ENCODE measurements around the gene VWA5B1. TPM values are rescaled to one million over a fixed set of nuclear protein-coding genes. Genes with fewer than 3 reads are reported as not detected.

VWA5B1 gene
- total RNA-seq, 1 experiment from 2014 or later, result not detected

DNA sequence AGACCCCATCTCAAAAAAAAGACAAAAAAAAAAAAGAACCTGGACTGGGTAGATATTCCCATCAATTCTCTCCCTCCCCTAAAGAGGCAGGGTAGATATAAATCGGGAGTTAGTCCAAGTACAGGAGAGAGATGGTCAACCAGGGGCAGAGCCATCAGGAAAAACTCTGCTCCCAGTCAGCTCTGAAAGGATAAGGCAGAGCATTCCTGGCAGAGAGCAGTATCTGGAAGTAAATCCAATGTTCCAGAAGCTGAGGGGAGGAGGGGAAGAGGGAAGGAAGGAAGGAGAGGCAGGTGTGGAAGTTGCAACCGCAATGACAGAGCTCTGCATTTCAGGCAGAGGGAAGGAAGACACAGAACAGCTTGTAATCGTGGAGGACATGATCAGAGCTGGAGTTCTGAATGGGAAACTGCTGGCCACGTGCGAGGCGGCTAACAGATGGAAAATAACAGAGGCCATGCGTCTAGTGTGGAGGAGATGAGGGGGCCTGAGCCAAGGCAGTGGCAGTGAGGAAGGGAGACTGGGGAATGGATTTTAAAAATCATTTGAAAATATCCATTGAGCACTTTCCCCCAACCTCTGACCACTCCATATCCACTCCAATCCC is 15.3 kb upstream of the VWA5B1 start:
- H3K4me2 ChIP-seq (ENCODE audit: low read length), result no peak overlapping the region
- H3K9ac ChIP-seq (ENCODE audit: low read length), result no peak overlapping the region
- H3K79me2 ChIP-seq (ENCODE audit: low read length), result no peaks in the 10 kb centered on the region
- no TSS peak for BruUV-seq (replicated peaks)
- no peak overlapping the region for H3K27ac ChIP-seq (ENCODE audit: low read length)
- ATAC-seq (no peak), DNase-seq (no peak)
- no peaks in the 10 kb centered on the region for H3K27me3 ChIP-seq (ENCODE audit: low read length)
- TF ChIP-seq EZH2 (IDR thresholded peaks at IDR 0.05; ENCODE audit: low read length, unreplicated experiment) (no peak), EZH2phosphoT487 (IDR thresholded peaks at IDR 0.05; ENCODE audit: borderline replicate concordance, low read length) (no peak)
- TF ChIP-seq, protein P1, sequence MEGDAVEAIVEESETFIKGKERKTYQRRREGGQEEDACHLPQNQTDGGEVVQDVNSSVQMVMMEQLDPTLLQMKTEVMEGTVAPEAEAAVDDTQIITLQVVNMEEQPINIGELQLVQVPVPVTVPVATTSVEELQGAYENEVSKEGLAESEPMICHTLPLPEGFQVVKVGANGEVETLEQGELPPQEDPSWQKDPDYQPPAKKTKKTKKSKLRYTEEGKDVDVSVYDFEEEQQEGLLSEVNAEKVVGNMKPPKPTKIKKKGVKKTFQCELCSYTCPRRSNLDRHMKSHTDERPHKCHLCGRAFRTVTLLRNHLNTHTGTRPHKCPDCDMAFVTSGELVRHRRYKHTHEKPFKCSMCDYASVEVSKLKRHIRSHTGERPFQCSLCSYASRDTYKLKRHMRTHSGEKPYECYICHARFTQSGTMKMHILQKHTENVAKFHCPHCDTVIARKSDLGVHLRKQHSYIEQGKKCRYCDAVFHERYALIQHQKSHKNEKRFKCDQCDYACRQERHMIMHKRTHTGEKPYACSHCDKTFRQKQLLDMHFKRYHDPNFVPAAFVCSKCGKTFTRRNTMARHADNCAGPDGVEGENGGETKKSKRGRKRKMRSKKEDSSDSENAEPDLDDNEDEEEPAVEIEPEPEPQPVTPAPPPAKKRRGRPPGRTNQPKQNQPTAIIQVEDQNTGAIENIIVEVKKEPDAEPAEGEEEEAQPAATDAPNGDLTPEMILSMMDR (conservative IDR thresholded peaks at IDR 0.05; ENCODE audit: low read depth, low read length), result no peak
- H3K9me3 ChIP-seq (ENCODE audit: low read length), result no peaks in the 10 kb centered on the region
- intact Hi-C loops (cut with micrococcal nuclease), result no loop called here
- no peaks in the 10 kb centered on the region for H3K9me2 ChIP-seq (replicated peaks; ENCODE audit: low read length)
- no peaks in the 10 kb centered on the region for H4K20me1 ChIP-seq (ENCODE audit: low read length)
- H3K4me3 ChIP-seq (ENCODE audit: low read length), result no peak overlapping the region
- H2AFZ ChIP-seq (ENCODE audit: low read length), result no peak overlapping the region
- POLR2A ChIA-PET (ENCODE audit: unreplicated experiment), result no interaction called here
- CTCF ChIA-PET, result no interaction called here
- peaks cover 13% of the 10 kb centered on the region for H3K4me1 ChIP-seq (ENCODE audit: insufficient read depth, low read length)
- H3K36me3 ChIP-seq (ENCODE audit: low read depth, low read length), result no peaks in the 10 kb centered on the region
- H3F3A ChIP-seq (ENCODE audit: low read length, unreplicated experiment), result no peaks in the 10 kb centered on the region

DNA sequence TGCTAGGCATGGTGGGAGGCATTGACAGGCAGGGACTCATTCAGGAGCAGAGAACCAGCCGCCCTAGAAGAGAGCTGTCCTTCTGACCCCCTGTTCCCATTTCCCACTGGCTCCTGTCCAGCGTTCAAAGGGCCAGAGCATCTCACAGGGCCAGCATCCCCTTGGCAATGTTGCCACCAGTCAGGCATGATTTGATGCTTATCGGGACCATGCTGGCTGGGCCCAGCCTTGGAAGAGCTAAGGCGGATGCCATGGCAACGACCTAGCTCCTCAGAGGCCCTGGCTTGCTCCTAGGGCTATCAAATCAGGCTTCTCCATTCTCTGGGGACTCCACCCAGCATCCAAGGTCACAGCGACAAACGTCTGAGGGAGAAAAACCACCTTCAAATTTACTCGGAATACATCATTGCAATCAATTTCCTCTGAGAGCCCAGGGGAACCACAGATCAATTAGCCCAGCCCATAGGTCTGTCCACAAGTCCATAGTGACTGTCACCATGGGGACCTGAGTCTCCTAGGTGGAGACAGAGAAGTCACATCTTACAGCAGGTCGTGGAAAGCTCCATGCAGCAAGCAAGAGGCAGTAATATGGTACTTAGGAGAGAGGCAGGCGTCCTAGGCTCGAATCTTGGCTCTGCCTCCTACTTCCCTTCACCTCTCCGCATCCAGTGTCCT is 14.1 kb upstream of the VWA5B1 start:
- Histone ChIP-seq H3K4me3 (ENCODE audit: low read length) (no peak overlapping the region), H3K4me1 (ENCODE audit: insufficient read depth, low read length) (peaks cover 13% of the 10 kb centered on the region), H3K9me2 (replicated peaks; ENCODE audit: low read length) (no peaks in the 10 kb centered on the region), H3F3A (ENCODE audit: low read length, unreplicated experiment) (no peaks in the 10 kb centered on the region), H3K9ac (ENCODE audit: low read length) (no peak overlapping the region), H3K4me2 (ENCODE audit: low read length) (no peak overlapping the region), H4K20me1 (ENCODE audit: low read length) (no peaks in the 10 kb centered on the region), H3K27ac (ENCODE audit: low read length) (no peak overlapping the region), H2AFZ (ENCODE audit: low read length) (no peak overlapping the region), H3K36me3 (ENCODE audit: low read depth, low read length) (no peaks in the 10 kb centered on the region), H3K27me3 (ENCODE audit: low read length) (no peaks in the 10 kb centered on the region), H3K9me3 (ENCODE audit: low read length) (no peaks in the 10 kb centered on the region), H3K79me2 (ENCODE audit: low read length) (no peaks in the 10 kb centered on the region)
- ATAC-seq (no peak), DNase-seq (no peak)
- TF ChIP-seq EZH2phosphoT487 (IDR thresholded peaks at IDR 0.05; ENCODE audit: borderline replicate concordance, low read length), result no peak
- ChIA-PET POLR2A (ENCODE audit: unreplicated experiment) (no interaction called here), CTCF (no interaction called here)
- no TSS peak for BruUV-seq (replicated peaks)
- intact Hi-C loops (cut with micrococcal nuclease), result no loop called here

DNA sequence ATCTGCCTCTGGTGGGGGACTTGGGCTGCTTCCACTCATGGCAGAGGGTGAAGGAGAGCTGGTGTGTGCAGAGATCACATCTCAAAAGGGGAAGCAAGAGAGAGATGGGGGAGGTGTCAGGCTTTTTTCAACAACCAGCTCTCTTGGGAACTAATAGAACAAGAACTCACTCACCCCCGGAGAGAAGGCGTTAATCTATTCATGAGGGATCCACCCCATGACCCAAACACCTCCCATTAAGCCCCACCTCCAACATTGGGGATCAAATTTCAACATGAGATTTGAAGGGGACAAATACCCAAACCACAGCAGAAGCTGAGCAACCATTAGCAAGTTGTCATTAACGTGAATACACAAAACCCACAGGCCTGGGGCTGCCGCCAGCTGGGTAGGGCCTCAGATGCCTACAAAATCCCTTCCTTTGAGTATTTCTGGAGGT is 12.0 kb upstream of the VWA5B1 start:
- POLR2A ChIA-PET (ENCODE audit: unreplicated experiment), result no interaction called here
- Histone ChIP-seq H2AFZ (ENCODE audit: low read length) (no peak overlapping the region), H3K4me3 (ENCODE audit: low read length) (no peak overlapping the region), H3K36me3 (ENCODE audit: low read depth, low read length) (no peaks in the 10 kb centered on the region), H3K79me2 (ENCODE audit: low read length) (no peaks in the 10 kb centered on the region), H3F3A (ENCODE audit: low read length, unreplicated experiment) (no peaks in the 10 kb centered on the region), H3K27me3 (ENCODE audit: low read length) (no peaks in the 10 kb centered on the region), H3K9ac (ENCODE audit: low read length) (no peak overlapping the region), H3K4me2 (ENCODE audit: low read length) (no peak overlapping the region), H3K9me3 (ENCODE audit: low read length) (no peaks in the 10 kb centered on the region), H4K20me1 (ENCODE audit: low read length) (no peaks in the 10 kb centered on the region), H3K27ac (ENCODE audit: low read length) (no peak overlapping the region), H3K4me1 (ENCODE audit: insufficient read depth, low read length) (peaks cover 13% of the 10 kb centered on the region), H3K9me2 (replicated peaks; ENCODE audit: low read length) (no peaks in the 10 kb centered on the region)
- no peak for ATAC-seq
- intact Hi-C loops (cut with micrococcal nuclease), result no loop called here
- CTCF ChIA-PET, result no interaction called here
- BruUV-seq (replicated peaks), result no TSS peak
- TF ChIP-seq, protein P1 (conservative IDR thresholded peaks at IDR 0.05; ENCODE audit: low read depth, low read length), result no peak
- TF ChIP-seq EZH2phosphoT487 (IDR thresholded peaks at IDR 0.05; ENCODE audit: borderline replicate concordance, low read length), result no peak
- TF ChIP-seq EZH2 (IDR thresholded peaks at IDR 0.05; ENCODE audit: low read length, unreplicated experiment), result no peak
- DNase-seq, result no peak

Data from PC-3 (cell line).